Measurements from ENCODE around the gene SLC44A4.
"Not testable (repeated sequence)": the region's sequence is repeated elsewhere in the genome, so short reads cannot be mapped to it uniquely, and the experiment has no call there.

Gene SLC44A4

DNA sequence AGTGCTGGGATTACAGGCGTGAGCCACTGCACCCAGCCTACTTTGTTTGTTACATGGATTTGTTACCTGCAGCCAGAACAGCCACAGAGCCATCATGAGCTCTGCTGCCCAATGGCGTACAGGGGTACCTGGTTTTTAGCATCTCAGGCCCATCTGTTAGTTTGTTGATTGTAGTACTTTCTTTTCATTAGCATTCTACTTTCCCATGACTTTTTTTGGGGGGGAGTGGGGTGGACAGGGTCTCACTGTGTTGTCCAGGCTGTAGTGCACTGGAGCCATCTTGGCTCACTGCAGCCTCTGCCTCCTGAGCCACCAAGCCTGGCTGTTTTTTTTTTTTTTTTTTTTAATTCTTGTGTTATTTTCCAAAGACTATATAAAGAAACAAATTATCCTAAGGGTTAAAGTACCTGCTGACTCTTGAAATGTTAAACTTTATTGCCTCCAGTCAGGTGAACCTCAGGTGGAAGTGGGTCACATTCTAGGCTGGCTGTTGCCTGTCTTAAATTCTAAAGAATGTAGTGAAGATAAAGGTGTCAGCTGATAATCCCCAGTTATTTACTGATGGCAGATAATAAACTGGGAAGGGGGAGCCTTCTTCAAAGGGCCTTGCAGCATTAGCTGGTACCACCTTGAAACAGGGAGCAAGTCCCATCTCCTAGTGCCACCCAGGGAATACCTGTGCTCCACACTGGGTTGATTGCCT is 31.4 kb downstream of the SLC44A4 start:
- peaks cover 4% of the 10 kb centered on the region for H3K4me1 ChIP-seq (ENCODE audit: control insufficient read depth, insufficient read depth, low read length)
- H3K36me3 ChIP-seq (ENCODE audit: control insufficient read depth, insufficient read depth, low read length) = no peaks in the 10 kb centered on the region
- H3K4me3 ChIP-seq (ENCODE audit: low read depth, low read length) = no peak overlapping the region
- no peaks in the 10 kb centered on the region for H3K9me3 ChIP-seq (ENCODE audit: control insufficient read depth, insufficient read depth, low read length)
- no peaks in the 10 kb centered on the region for H3K27me3 ChIP-seq (ENCODE audit: control insufficient read depth, insufficient read depth, low read length)
- H3K9ac ChIP-seq (ENCODE audit: low read depth, low read length) = no peak overlapping the region

DNA sequence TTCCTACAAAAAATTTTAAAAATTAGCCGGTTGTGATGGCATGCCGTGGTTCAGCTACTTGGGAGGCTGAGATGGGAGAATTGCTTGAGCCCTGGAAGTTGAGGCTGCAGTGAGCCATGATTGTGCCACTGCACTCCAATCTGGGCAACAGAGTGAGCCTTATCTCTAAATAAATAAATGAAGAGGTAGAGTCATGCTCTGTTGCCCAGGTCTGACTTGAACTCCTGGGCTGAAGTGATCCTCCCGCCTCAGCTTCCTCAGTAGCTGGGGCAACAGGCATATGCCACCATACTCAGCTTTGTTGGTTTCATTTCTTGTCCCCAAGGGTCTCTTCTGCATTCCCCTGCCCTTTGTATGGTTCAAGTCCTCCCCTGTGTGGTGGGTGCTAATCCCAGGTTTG is 34.3 kb downstream of the SLC44A4 start:
- Histone ChIP-seq H3K36me3 (ENCODE audit: control insufficient read depth, insufficient read depth, low read length) (peaks cover 12% of the 10 kb centered on the region), H3K9me3 (ENCODE audit: control insufficient read depth, insufficient read depth, low read length) (no peaks in the 10 kb centered on the region), H3K27me3 (ENCODE audit: control insufficient read depth, insufficient read depth, low read length) (no peaks in the 10 kb centered on the region), H3K9ac (ENCODE audit: low read depth, low read length) (no peak overlapping the region), H3K4me1 (ENCODE audit: control insufficient read depth, insufficient read depth, low read length) (no peaks in the 10 kb centered on the region), H3K4me3 (ENCODE audit: low read depth, low read length) (no peak overlapping the region)

DNA sequence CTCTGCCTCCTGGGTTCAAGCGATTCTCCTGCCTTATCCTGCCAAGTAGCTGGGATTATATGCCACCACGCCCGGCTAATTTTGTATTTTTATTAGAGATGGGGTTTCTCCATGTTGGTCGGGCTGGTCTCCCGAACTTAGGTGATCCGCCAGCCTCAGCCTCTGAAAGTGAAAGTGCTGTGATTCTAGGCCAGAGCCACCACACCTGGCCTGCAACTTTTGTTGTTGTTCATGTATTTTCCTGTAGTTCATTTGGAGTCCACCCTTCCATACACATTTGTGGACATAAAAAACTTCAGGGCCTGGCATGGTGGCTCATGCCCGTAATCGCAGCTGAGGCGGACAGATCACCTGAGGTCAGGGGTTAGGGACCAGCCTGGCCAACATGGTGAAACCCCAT is 36.7 kb downstream of the SLC44A4 start:
- Histone ChIP-seq H3K9me3 (ENCODE audit: control insufficient read depth, insufficient read depth, low read length) (no peaks in the 10 kb centered on the region), H3K9ac (ENCODE audit: low read depth, low read length) (no peak overlapping the region), H3K4me1 (ENCODE audit: control insufficient read depth, insufficient read depth, low read length) (no peaks in the 10 kb centered on the region), H3K27me3 (ENCODE audit: control insufficient read depth, insufficient read depth, low read length) (no peaks in the 10 kb centered on the region), H3K4me3 (ENCODE audit: low read depth, low read length) (no peak overlapping the region), H3K36me3 (ENCODE audit: control insufficient read depth, insufficient read depth, low read length) (peaks cover 35% of the 10 kb centered on the region)

DNA sequence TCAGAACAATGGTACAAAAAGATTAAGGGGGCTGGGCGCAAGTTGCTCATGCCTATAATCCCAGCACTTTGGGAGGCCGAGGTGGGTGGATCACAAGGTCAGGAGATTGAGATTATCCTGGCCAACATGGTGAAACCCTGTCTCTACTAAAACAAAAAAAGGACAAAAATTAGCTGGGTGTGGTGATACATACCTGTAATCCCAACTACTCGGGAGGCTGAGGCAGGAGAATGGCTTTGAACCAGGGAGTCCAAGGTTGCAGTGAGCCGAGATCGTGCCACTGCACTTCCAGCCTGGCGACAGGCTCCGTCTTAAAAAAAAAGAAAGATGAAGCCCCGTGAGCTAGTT is 39.0 kb downstream of the SLC44A4 start:
- not testable (repeated sequence) for H3K27me3 ChIP-seq (ENCODE audit: control insufficient read depth, insufficient read depth, low read length); H3K9ac ChIP-seq (ENCODE audit: low read depth, low read length); H3K4me3 ChIP-seq (ENCODE audit: low read depth, low read length); H3K9me3 ChIP-seq (ENCODE audit: control insufficient read depth, insufficient read depth, low read length); H3K4me1 ChIP-seq (ENCODE audit: control insufficient read depth, insufficient read depth, low read length)
- H3K36me3 ChIP-seq (ENCODE audit: control insufficient read depth, insufficient read depth, low read length) = peaks cover 50% of the 10 kb centered on the region

DNA sequence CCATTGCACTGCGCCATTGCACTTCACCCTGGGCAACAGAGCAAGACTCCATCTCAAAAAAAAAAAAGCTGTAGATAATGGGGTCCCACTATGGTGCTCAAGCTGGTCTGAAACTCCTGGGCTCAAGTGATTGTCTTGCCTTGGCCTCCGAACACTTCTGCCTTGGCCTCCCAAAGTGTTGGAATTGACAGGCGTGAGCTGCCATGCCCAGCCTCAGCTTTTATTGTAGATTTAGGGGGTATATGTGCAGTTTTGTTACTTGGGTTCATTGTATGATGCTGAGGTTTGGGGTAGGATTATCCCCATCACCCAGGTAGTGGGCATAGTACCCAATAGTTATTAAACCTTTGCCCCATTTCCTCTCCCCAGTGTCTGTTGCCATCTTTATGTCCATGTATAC is 39.8 kb downstream of the SLC44A4 start:
- no peak overlapping the region for H3K9ac ChIP-seq (ENCODE audit: low read depth, low read length)

DNA sequence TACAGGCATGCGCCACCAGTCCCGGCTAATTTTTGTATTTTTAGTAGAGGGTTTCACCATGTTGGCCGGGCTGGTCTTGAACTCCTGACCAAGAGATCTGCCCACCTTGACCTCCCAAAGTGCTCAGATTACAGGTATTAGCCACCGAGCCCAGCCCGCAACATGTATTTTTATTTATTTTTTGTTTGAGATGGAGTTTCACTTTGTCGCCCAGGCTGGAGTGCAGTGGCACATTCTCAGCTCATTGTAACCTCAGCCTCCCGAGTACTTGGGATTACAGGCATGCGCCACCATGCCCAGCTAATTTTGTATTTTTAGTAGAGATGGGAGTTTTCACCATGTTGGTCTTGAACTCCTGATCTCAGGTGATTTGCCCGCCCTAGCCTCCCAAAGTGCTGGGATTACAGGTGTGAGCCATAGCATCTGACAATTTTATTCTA is 40.7 kb downstream of the SLC44A4 start:
- not testable (repeated sequence) for H3K27me3 ChIP-seq (ENCODE audit: control insufficient read depth, insufficient read depth, low read length); H3K4me1 ChIP-seq (ENCODE audit: control insufficient read depth, insufficient read depth, low read length); H3K9me3 ChIP-seq (ENCODE audit: control insufficient read depth, insufficient read depth, low read length)
- Histone ChIP-seq H3K36me3 (ENCODE audit: control insufficient read depth, insufficient read depth, low read length) (peaks cover 50% of the 10 kb centered on the region), H3K9ac (ENCODE audit: low read depth, low read length) (peak overlapping the region; percentile 73), H3K4me3 (ENCODE audit: low read depth, low read length) (peak overlapping the region; percentile 99)

More for the DNA sequence above, 39.8 kb downstream of the SLC44A4 start:
- no peaks in the 10 kb centered on the region for H3K27me3 ChIP-seq (ENCODE audit: control insufficient read depth, insufficient read depth, low read length)
- H3K9me3 ChIP-seq (ENCODE audit: control insufficient read depth, insufficient read depth, low read length) = no peaks in the 10 kb centered on the region
- peaks cover 50% of the 10 kb centered on the region for H3K36me3 ChIP-seq (ENCODE audit: control insufficient read depth, insufficient read depth, low read length)
- no peak overlapping the region for H3K4me3 ChIP-seq (ENCODE audit: low read depth, low read length)
- no peaks in the 10 kb centered on the region for H3K4me1 ChIP-seq (ENCODE audit: control insufficient read depth, insufficient read depth, low read length)

DNA sequence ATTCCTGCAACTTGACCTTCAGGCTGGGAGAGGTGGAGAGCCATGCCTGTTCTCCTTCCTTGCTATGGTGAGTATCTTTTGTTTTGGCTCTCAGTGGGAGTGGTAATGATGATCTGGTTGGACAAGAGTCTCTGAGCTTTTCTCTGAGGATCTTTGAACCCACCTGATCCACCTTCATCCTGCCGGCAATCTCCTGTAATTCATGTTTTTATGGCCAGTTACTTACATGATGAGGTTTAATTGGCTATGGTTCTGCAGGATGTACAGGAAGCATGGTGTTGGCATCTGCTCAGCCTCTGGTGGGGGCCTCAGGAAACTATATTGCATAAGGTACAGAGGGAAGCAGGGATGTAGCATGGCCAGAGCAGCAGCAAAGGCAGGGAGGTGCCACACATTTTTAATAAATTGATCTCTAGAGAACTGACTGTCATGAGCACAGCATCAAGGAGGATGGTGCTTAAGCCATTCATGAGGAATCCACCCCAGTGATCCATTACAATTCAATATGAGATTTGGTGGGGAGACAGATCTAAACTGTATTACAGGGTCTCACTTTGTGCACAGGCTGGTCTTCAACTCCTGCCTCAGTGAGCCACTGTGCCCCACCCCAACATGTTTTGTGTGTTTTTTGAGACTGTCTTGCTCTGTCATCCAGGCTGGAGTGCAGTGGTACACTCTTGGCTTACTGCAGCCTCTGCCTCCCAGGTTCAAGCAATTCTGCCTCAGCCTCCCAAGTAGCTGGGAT is 41.3 kb downstream of the SLC44A4 start:
- H3K4me1 ChIP-seq (ENCODE audit: control insufficient read depth, insufficient read depth, low read length) = no peaks in the 10 kb centered on the region
- peak overlapping the region; percentile 73 for H3K9ac ChIP-seq (ENCODE audit: low read depth, low read length)
- no peaks in the 10 kb centered on the region for H3K27me3 ChIP-seq (ENCODE audit: control insufficient read depth, insufficient read depth, low read length)
- no peaks in the 10 kb centered on the region for H3K9me3 ChIP-seq (ENCODE audit: control insufficient read depth, insufficient read depth, low read length)
- peak overlapping the region; percentile 99 for H3K4me3 ChIP-seq (ENCODE audit: low read depth, low read length)
- H3K36me3 ChIP-seq (ENCODE audit: control insufficient read depth, insufficient read depth, low read length) = peaks cover 50% of the 10 kb centered on the region

DNA sequence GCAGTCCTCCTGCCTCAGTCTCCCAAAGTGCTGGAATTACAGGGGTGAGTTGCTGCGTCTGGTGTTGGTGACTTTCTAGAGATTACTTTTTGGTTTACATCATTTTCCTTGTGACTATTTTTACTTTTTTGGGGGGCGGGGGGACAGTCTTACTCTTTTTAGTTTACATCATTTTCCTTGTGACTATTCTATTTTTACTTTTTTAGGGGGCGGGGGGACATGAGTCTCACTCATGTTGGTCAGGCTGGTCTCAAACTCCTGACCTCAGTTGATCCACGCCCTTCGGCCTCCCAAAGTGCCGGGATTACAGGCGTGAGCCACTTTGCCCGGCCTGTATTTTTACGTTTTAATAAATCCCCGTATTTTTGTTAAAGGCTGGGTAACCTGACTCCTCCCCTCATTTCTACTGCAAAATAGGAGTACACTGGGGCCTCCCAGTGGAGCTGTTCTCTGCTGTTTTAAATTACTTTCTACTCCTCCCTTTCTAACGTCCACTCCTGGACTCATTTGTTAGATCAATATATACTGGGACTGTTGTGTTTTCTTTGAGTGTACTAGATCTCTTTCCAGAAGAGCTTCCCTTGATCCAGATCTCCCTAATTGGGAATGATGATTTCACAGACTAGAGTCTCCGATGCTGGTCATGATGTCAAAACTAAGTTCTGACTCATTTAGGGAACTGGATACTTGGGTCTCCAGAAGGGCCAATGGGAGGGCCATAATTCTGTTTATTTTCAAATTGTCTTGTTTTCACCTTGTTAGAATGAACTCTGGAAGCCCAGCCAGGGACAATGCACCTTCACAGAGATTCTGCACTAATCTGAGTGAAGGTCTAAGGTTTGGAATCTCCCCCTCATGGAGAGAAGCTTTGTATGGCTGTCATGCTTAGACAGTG is 42.1 kb downstream of the SLC44A4 start:
- Histone ChIP-seq H3K4me3 (ENCODE audit: low read depth, low read length) (peak overlapping the region; percentile 99), H3K27me3 (ENCODE audit: control insufficient read depth, insufficient read depth, low read length) (no peaks in the 10 kb centered on the region), H3K9me3 (ENCODE audit: control insufficient read depth, insufficient read depth, low read length) (no peaks in the 10 kb centered on the region), H3K36me3 (ENCODE audit: control insufficient read depth, insufficient read depth, low read length) (peaks cover 50% of the 10 kb centered on the region), H3K9ac (ENCODE audit: low read depth, low read length) (peak overlapping the region; percentile 99), H3K4me1 (ENCODE audit: control insufficient read depth, insufficient read depth, low read length) (no peaks in the 10 kb centered on the region)

DNA sequence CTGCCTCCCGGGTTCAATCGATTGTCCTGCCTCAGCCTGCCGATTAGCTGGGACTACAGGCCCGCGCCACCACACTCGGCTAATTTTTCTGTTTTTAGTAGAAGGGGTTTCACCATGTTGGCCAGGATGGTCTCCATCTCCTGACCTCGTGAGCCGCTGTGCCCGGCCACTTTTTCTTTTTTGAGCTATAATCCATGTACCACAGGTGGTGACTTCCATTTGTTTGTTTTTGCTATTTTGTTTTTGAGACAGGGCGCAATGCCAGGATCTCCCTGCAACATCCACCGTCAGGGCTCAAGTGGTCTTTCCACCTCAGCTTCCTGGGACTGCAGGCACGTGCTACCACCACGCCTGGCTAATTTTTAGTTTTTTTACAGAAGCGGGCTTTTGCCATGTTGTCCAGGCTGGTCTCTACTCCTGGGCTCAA is 42.7 kb downstream of the SLC44A4 start:
- H3K9me3 ChIP-seq (ENCODE audit: control insufficient read depth, insufficient read depth, low read length) = no peaks in the 10 kb centered on the region
- H3K4me3 ChIP-seq (ENCODE audit: low read depth, low read length) = peak overlapping the region; percentile 99
- H3K27me3 ChIP-seq (ENCODE audit: control insufficient read depth, insufficient read depth, low read length) = no peaks in the 10 kb centered on the region
- peak overlapping the region; percentile 99 for H3K9ac ChIP-seq (ENCODE audit: low read depth, low read length)
- peaks cover 50% of the 10 kb centered on the region for H3K36me3 ChIP-seq (ENCODE audit: control insufficient read depth, insufficient read depth, low read length)
- H3K4me1 ChIP-seq (ENCODE audit: control insufficient read depth, insufficient read depth, low read length) = no peaks in the 10 kb centered on the region

DNA sequence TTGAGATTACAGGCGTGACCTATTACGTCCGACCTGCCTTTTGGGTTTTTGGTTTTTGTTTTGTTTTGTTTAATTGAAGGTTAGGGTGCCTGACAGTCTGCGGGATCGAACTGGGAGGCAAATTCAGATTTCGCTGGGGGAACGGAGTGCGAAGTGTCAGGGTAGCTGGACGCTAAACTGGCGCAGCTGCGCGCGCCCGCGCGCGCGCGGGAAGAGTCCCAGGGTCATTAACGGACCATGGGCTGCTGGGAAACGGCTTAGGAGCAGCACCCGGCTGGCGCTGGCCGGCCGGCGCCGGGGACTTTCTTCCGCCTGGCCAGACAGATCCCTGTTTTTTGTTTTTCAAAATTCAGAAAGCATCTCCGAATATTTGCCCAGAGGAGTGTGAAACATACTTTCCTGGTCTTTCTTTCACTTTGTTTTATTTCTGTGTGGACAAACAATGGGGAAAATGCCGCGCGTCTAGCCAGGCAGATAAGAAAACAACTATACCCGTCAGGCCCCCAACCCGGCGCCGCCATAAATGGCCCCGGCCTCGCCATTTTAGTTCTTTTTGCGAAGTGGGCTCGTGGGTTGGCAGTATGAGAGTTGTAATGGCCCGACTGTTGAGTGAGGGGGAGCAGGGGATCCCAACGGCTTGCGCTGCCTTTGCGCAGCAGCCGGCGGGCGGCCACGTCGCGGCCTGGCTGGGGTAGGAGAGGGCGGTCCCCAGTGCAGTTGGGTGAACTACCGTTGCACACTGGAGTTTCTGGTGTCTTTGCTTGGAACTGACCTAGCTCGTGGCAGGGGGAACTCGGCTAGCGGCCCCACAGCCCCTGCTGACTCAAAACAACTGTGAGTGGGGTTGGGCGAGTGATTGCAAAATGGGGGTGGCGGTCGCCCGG is 44.2 kb downstream of the SLC44A4 start:
- Histone ChIP-seq H3K9ac (ENCODE audit: low read depth, low read length) (peak overlapping the region; percentile 99), H3K36me3 (ENCODE audit: control insufficient read depth, insufficient read depth, low read length) (peaks cover 39% of the 10 kb centered on the region), H3K4me3 (ENCODE audit: low read depth, low read length) (peak overlapping the region; percentile 99), H3K27me3 (ENCODE audit: control insufficient read depth, insufficient read depth, low read length) (no peaks in the 10 kb centered on the region), H3K9me3 (ENCODE audit: control insufficient read depth, insufficient read depth, low read length) (no peaks in the 10 kb centered on the region), H3K4me1 (ENCODE audit: control insufficient read depth, insufficient read depth, low read length) (no peaks in the 10 kb centered on the region)
